ENCODE measurements around the gene TMEM63C.

TMEM63C gene

DNA sequence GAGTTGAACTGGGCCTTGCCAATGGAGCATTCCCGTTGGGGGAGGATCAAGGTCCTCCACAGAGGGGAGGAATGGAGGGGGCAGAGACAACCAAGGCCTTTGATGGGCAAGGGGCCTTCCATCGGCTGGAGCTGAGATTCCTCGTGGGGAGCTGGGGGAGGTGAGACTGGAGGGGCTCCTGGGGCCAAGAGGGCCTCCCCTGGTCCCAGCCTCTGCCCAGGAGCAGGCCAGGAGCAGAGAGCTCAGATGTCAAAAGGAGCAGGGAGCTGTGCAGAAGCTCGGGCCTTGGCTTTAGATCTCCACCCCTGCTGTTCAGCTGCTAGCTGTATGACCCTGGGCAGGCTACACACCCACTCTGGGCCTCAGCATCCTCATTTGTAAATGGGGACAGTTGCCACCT, 24.0 kb downstream of the TMEM63C start:
- Histone ChIP-seq H3K9me3 (no peaks in the 10 kb centered on the region), H3K4me3 (no peak overlapping the region), H3K9ac (no peak overlapping the region), H3K4me1 (peaks cover 11% of the 10 kb centered on the region), H4K20me1 (peaks cover 96% of the 10 kb centered on the region), H3K36me3 (peaks cover 40% of the 10 kb centered on the region; the same call in 1 of the 2 replicates), H3K4me2 (no peak overlapping the region), H3K27ac (no peak overlapping the region), H3K27me3 (no peaks in the 10 kb centered on the region)
- TF ChIP-seq Cebpa-rat (IDR thresholded peaks at IDR 0.05), result no peak

DNA sequence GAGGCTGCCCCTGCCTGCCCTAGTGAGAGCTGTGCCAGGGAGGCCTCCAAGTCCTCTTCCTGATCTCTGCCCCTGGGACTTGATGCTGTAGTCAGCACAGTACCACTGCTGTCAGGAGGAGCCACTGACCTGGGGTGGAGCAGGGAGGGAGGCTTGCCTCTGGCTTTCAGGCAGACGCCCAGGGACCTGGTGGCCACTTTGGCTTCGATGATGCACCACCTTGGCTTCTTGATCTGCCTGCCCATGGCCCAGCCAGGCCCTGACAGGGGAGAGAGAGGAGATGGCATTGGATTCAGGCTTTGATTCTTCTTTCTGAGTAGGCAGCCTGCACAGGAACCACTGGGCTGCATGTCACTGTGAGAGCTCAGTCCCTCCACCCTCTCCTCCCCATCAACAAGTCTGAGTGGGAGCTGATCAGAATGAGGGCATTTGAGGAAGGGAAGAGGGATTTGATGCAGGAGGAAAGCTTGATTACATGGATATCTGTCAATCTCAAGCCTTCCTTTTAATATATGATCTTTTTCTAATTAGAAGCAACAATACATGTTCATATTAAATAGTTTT, 24.7 kb downstream of the TMEM63C start:
- Histone ChIP-seq H3K4me3 (no peak overlapping the region), H3K9ac (no peak overlapping the region), H3K27me3 (no peaks in the 10 kb centered on the region), H3K4me2 (no peak overlapping the region), H3K36me3 (peaks cover 33% of the 10 kb centered on the region; the same call in 1 of the 2 replicates), H3K9me3 (no peaks in the 10 kb centered on the region), H3K4me1 (peaks cover 11% of the 10 kb centered on the region), H3K27ac (no peak overlapping the region), H4K20me1 (peaks cover 96% of the 10 kb centered on the region)
- TF ChIP-seq Cebpa-rat (IDR thresholded peaks at IDR 0.05), result no peak

DNA sequence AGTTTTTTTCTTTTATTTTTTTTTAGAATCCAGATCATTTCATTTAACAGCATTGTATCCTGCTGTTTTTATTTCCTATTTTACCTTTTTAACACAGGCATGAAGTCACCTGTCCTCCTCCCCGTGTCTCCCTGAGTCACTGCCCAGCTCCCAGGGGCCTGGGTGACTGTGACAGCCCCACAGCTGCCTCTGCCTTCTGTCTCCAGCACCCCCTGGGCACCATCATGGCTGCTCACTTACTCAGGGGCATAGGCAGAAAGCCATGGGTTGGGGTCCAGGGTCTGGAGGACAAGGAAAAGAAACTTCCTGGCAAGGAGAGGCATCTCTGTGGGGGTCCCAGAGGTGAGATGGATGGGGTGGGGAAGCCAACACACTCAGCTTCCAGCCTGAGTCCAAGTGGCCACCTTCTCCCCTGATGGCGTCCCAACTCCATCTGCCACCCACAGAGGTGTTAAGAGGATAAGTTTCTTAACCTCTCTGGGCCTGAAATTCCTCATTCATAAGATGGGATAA, 25.3 kb downstream of the TMEM63C start:
- peaks cover 27% of the 10 kb centered on the region; the same call in 1 of the 2 replicates for H3K36me3 ChIP-seq
- H3K4me2 ChIP-seq, result no peak overlapping the region
- H3K4me3 ChIP-seq, result no peak overlapping the region
- no peak for TF ChIP-seq Cebpa-rat (IDR thresholded peaks at IDR 0.05)
- H3K4me1 ChIP-seq, result peaks cover 11% of the 10 kb centered on the region
- no peaks in the 10 kb centered on the region for H3K9me3 ChIP-seq
- H3K9ac ChIP-seq, result no peak overlapping the region
- peaks cover 96% of the 10 kb centered on the region for H4K20me1 ChIP-seq
- no peaks in the 10 kb centered on the region for H3K27me3 ChIP-seq
- H3K27ac ChIP-seq, result no peak overlapping the region

DNA sequence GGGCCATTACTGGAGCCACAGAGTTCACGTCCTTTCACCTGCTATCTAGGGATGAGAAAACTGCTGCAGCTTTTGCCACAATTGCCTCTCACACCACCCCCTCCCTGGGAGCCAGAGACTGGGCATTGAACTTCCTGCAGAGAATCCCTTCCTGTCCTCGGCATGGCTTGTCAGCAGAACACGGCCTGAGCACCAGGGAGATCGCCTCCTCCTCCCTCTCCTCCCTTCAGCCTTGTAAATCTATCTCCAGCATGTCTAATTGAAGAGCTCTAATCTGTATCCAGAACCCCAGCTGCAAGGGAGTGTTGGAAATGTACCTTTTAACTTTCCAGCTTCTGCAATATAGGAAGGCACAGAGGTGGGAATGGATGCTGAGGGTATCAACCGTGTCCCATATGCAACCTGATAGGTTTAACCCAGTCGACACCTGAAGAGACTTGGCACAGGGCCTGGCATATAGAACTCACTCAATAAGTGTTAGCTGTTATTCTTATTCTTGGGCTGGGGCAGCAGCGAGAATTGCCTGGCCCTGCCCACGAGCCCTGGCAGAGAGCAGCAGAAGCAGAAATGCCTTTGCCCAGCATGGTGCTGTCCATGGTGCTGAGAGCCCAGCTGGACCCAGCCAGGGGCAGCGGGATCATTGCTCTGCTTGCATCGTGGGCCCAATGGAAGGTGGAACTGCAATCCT, 26.8 kb downstream of the TMEM63C start:
- Histone ChIP-seq H3K4me3 (no peak overlapping the region), H3K9ac (no peak overlapping the region), H3K4me2 (no peak overlapping the region), H3K27ac (no peak overlapping the region), H3K27me3 (no peaks in the 10 kb centered on the region), H4K20me1 (peaks cover 99% of the 10 kb centered on the region), H3K36me3 (peaks cover 16% of the 10 kb centered on the region; the same call in 1 of the 2 replicates), H3K9me3 (no peaks in the 10 kb centered on the region), H3K4me1 (peaks cover 9% of the 10 kb centered on the region)
- TF ChIP-seq Cebpa-rat (IDR thresholded peaks at IDR 0.05), result no peak

DNA sequence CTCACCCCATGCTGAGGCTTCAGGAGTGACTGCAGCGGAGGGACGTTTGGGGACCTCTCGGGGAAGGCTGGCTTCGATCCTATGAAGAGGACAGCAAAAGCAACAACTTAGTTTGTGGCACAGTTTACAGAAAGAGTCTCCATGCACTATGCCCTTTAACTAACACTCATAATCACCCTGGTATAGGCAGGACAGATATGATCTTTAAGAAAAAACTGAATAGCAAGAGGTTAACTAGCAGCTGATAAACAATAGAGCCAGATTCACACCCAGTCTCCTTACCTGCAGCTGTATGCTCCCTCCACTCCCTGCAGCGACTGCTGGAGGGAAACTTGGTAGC, 27.4 kb downstream of the TMEM63C start:
- Histone ChIP-seq H3K4me2 (no peak overlapping the region), H3K27me3 (no peaks in the 10 kb centered on the region), H4K20me1 (peaks cover 99% of the 10 kb centered on the region), H3K4me1 (peaks cover 4% of the 10 kb centered on the region), H3K27ac (no peak overlapping the region), H3K36me3 (peaks cover 15% of the 10 kb centered on the region; the same call in 1 of the 2 replicates), H3K9ac (no peak overlapping the region), H3K4me3 (no peak overlapping the region), H3K9me3 (no peaks in the 10 kb centered on the region)
- no peak for TF ChIP-seq Cebpa-rat (IDR thresholded peaks at IDR 0.05)

DNA sequence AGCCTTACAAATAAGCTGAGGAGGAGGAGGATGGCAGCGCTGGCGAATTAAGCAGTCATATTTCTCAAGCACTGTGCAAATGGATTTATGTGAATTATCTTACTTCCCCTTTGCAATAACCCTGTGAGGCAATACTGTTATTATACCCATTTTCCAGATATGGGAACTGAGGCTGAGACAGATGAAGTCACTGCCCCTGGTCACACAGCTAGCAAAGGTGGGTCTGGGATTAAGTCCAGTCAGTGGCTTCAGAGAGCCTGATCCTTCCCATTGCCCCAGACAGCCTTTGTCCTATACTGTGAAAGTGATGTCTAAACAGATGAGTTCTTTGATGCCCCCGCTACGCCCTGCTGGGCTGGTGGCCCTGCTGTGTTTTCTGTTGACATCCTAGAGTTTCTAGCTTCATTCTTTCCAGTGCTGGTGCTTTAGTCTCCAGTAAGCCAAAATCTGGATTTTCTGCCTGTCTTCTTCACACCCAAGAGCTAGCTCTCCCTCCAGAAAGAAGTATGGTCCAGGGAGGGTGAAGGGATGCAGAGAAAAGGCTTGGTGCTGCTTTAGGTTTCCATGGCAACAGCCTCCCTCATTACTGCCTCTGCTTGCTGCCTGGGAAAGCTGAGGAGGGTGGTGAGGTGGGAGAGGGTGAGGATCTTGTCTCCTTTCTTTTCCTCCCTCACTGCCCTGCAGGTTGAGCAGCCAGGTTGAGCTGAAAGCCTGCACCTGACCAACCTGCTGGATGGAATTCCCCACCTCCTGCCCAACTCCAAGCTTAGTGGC, 30.7 kb downstream of the TMEM63C start:
- Histone ChIP-seq H3K9ac (no peak overlapping the region), H3K4me3 (no peak overlapping the region)
- no peak for TF ChIP-seq Cebpa-rat (IDR thresholded peaks at IDR 0.05)

DNA sequence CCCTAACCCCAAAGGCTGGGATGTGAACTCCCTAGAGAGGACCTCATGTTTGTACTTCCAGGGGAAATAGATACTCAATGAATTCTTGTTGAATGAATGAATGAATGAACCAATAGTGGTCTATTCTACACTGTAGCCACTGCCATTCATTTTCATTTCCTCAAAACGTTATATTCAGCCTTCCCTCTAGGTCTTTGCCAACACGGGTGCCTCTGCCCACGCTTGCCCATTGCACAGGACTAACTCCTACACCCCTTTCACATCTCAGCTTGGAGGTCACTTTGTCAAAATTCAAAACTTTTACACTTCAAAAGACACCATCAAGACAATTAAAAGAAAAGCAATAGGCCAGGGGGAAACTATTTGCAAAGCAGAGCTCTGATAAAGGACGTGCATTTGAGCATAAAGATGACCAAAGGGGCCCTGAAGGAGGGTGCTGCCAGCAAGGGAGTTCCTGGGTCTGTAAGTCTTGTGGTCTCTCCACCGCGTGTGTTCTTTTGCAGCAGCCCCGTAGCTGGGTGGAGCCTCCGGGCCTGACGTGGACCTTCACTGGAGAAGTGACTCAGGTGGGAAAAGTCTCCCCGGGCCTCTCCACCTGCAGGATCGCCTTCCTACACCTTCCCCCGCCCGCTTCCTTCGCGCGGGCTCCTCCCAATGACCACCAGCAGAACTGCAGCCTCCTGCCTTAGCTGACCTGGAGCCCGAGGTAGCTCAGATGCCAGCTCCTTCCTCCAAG, 31.5 kb downstream of the TMEM63C start:
- peaks cover 6% of the 10 kb centered on the region for H3K4me1 ChIP-seq
- no peaks in the 10 kb centered on the region for H3K27me3 ChIP-seq
- H3K27ac ChIP-seq, result no peak overlapping the region
- H3K36me3 ChIP-seq, result peaks cover 14% of the 10 kb centered on the region
- TF ChIP-seq Cebpa-rat (IDR thresholded peaks at IDR 0.05), result no peak
- H3K9me3 ChIP-seq, result no peaks in the 10 kb centered on the region
- H3K4me2 ChIP-seq, result no peak overlapping the region
- H3K9ac ChIP-seq, result no peak overlapping the region
- H3K4me3 ChIP-seq, result no peak overlapping the region
- H4K20me1 ChIP-seq, result peaks cover 75% of the 10 kb centered on the region

More for the DNA sequence above, 30.7 kb downstream of the TMEM63C start:
- H3K27me3 ChIP-seq, result no peaks in the 10 kb centered on the region
- H3K9me3 ChIP-seq, result no peaks in the 10 kb centered on the region
- peaks cover 6% of the 10 kb centered on the region for H3K4me1 ChIP-seq
- peaks cover 14% of the 10 kb centered on the region for H3K36me3 ChIP-seq
- no peak overlapping the region for H3K27ac ChIP-seq
- H3K4me2 ChIP-seq, result no peak overlapping the region
- peaks cover 81% of the 10 kb centered on the region for H4K20me1 ChIP-seq

DNA sequence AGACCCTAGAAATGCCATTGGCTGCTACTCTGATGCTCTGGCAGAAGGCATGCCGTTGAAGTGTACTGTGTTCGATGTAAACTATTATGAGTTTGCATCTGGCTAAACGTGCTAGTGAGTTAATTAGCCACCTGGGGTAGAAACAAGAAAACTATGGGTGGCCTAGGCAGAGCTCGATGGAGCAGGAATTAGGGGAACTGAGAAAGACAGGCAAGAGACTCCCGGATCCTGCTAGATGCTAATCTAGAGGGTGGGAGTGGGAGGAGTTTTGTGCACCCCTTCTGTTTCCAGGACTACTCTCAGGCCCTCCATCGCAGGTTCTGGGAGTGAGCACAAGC, 32.0 kb downstream of the TMEM63C start:
- Histone ChIP-seq H3K27ac (no peak overlapping the region), H4K20me1 (peaks cover 73% of the 10 kb centered on the region), H3K27me3 (no peaks in the 10 kb centered on the region), H3K9ac (no peak overlapping the region), H3K4me2 (no peak overlapping the region), H3K36me3 (peaks cover 15% of the 10 kb centered on the region), H3K9me3 (no peaks in the 10 kb centered on the region), H3K4me1 (peaks cover 6% of the 10 kb centered on the region), H3K4me3 (no peak overlapping the region)
- no peak for TF ChIP-seq Cebpa-rat (IDR thresholded peaks at IDR 0.05)

DNA sequence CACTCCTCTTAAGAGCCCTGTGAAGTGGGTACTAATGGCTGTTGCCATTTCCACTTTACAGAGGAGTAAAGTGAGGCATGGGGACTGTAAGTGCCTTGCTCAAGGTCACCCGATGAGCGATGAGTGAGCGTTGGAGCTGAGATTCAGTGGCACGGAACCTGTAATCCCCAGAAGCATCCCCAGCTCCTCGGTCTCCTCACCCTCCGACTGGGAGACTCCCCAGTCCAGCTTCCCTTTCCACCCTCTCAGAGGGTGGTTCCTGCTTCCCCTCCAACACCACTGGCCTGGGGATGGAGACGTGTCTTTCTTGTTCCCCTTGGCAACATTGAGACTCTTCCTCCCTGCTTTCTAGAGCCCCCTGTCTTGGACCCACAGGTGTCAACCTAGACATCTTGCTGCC, 32.6 kb downstream of the TMEM63C start:
- no peak overlapping the region for H3K27ac ChIP-seq
- H3K27me3 ChIP-seq, result no peaks in the 10 kb centered on the region
- H3K9me3 ChIP-seq, result no peaks in the 10 kb centered on the region
- H3K9ac ChIP-seq, result no peak overlapping the region
- H3K4me2 ChIP-seq, result no peak overlapping the region
- TF ChIP-seq Cebpa-rat (IDR thresholded peaks at IDR 0.05), result no peak
- peaks cover 21% of the 10 kb centered on the region for H3K36me3 ChIP-seq
- peaks cover 71% of the 10 kb centered on the region for H4K20me1 ChIP-seq
- no peak overlapping the region for H3K4me3 ChIP-seq
- peaks cover 6% of the 10 kb centered on the region for H3K4me1 ChIP-seq
